Panc1 (cell line): ENCODE measurements around the gene LRRC39. TPM values are rescaled to one million over a fixed set of nuclear protein-coding genes. Genes with fewer than 3 reads are reported as not detected.

Experiments
- ATAC-seq: fragments of 200-7000 bp; cut with Tn5 transposase; 2 replicates; pipeline ENCODE4 v1.9.1; 2020; ENCODE audit warnings: mild to moderate bottlenecking, moderate library complexity
- BruUV-seq: library from RNA; stranded (reverse); fragments of 400-500 nt; replicated peaks from 2 replicates; lab custom pipeline; 2021; lab: Mats Ljungman, UMichigan
- CTCF ChIA-PET: fragments of 300-600 bp; sonication (Branson Sonifier 250); formaldehyde crosslinking; loops from one replicate; lab custom pipeline; 2022; ENCODE audit warnings: antibody characterized with exemption; lab: Charles Lee
- POLR2A ChIA-PET: fragments of 300-600 bp; sonication (Branson Sonifier 250); formaldehyde crosslinking; loops from one replicate; lab custom pipeline; 2022; ENCODE audit warnings: antibody characterized with exemption; lab: Charles Lee
- DNase-seq: peaks from one replicate; pipeline ENCODE4 v3.0.0-alpha.2; 2010; ENCODE audit warnings: low read depth, low spot score
- H3K27ac ChIP-seq: 2 replicates; pipeline ENCODE4 v1.5.1; 2011; ENCODE audit warnings: mild to moderate bottlenecking, low read length, inconsistent platforms
- H3K27me3 ChIP-seq: fragments of 200-500 bp; sonication (Bioruptor generic); 2 replicates; pipeline ENCODE4 v1.6.0; 2014; ENCODE audit warnings: low read length, inconsistent platforms; ENCODE audit not compliant: control insufficient read depth, insufficient read depth
- H3K36me3 ChIP-seq: fragments of 200-500 bp; sonication (Bioruptor generic); 2 replicates; pipeline ENCODE4 v1.5.1; 2014; ENCODE audit warnings: inconsistent platforms, mild to moderate bottlenecking, low read length, moderate library complexity; ENCODE audit not compliant: control insufficient read depth, insufficient read depth
- H3K4me1 ChIP-seq: 2 replicates; pipeline ENCODE4 v1.5.1; 2011; ENCODE audit warnings: inconsistent platforms, mild to moderate bottlenecking, low read length, moderate library complexity; ENCODE audit not compliant: control insufficient read depth, insufficient read depth
- H3K4me3 ChIP-seq, 2 experiments: 2 replicates each; pipeline ENCODE4 v1.5.1; 2011 to 2012; ENCODE audit warnings: low read depth in 2 of 2, low read length in 2 of 2, mild to moderate bottlenecking in 2 of 2, inconsistent platforms in 1 of 2, moderate library complexity in 1 of 2
- H3K9me3 ChIP-seq: fragments of 200-500 bp; sonication (Bioruptor generic); 2 replicates; pipeline ENCODE4 v1.5.1; 2014; ENCODE audit warnings: low read depth, mild to moderate bottlenecking, inconsistent platforms, low read length, moderate library complexity; ENCODE audit not compliant: control insufficient read depth, insufficient read depth
- POLR2AphosphoS5 ChIP-seq: IDR thresholded peaks from 2 replicates; pipeline ENCODE4 v1.6.1; 2012; ENCODE audit warnings: mild to moderate bottlenecking, low read depth, low read length, moderate library complexity
- SIN3A ChIP-seq: IDR thresholded peaks from 2 replicates; pipeline ENCODE4 v1.6.1; 2012; ENCODE audit warnings: low read depth, mild to moderate bottlenecking, low read length, moderate library complexity, borderline replicate concordance; ENCODE audit not compliant: insufficient read depth
- TCF7L2 ChIP-seq: IDR thresholded peaks from 2 replicates; pipeline ENCODE4 v1.6.1; 2011; ENCODE audit warnings: mild to moderate bottlenecking, low read depth, low read length, inconsistent platforms
- in situ Hi-C: cut with HindIII; loops from 2 replicates; pipeline ENCODE4 v1.10.0; 2016; ENCODE audit warnings: low sequenced_read_pairs, low pct_unique_long_range_greater_than_20kb
- intact Hi-C: fragments of 100-400 bp; cut with micrococcal nuclease; formaldehyde crosslinking; loops from one replicate; pipeline ENCODE4 v1.10.0; 2022; ENCODE audit not compliant: unreplicated experiment
- total RNA-seq: library from RNA; stranded (reverse); gene quantifications from one replicate; pipeline ENCODE4 v1.2.1, GENCODE V29; 2021; ENCODE audit not compliant: unreplicated experiment
- TF ChIP-seq, protein P1 (sequence below): fragments of 450-650 bp; IDR thresholded peaks from 2 replicates; pipeline ENCODE4 v1.5.1; 2017; ENCODE audit warnings: mild to moderate bottlenecking
- TF ChIP-seq, protein P2 (sequence below), 2 experiments: IDR thresholded peaks; 2 replicates each; pipeline ENCODE4 v1.6.1; 2011 to 2012; ENCODE audit warnings: low read depth in 2 of 2, control low read depth in 1 of 2, low read length in 1 of 2, mild to moderate bottlenecking in 1 of 2, moderate library complexity in 1 of 2; ENCODE audit not compliant: insufficient read depth in 1 of 2

The LRRC39 gene
- total RNA-seq, 1 experiment from 2014 or later = 0.26 TPM

DNA sequence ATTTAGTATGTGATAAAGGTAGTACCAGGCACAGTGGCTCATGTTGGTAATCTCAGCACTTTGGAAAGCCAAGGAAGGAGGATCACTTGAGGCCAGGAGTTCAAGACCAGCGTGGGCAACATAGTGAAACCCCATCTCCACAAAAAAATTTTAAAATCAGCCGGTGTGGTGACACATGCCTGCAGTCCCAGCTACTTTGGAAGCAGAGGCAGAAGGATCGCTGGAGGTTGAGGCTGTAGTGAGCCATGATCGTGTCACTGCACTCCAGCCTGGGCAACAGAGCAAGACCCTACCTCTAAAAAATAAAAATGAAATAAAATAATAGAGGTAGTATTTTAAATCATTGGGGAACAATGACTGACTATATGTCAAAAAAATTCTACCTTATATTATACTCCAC, 62.5 kb downstream of the LRRC39 start:
- TF ChIP-seq SIN3A (no peak), POLR2AphosphoS5 (no peak), TCF7L2 (no peak)
- TF ChIP-seq, protein P1, sequence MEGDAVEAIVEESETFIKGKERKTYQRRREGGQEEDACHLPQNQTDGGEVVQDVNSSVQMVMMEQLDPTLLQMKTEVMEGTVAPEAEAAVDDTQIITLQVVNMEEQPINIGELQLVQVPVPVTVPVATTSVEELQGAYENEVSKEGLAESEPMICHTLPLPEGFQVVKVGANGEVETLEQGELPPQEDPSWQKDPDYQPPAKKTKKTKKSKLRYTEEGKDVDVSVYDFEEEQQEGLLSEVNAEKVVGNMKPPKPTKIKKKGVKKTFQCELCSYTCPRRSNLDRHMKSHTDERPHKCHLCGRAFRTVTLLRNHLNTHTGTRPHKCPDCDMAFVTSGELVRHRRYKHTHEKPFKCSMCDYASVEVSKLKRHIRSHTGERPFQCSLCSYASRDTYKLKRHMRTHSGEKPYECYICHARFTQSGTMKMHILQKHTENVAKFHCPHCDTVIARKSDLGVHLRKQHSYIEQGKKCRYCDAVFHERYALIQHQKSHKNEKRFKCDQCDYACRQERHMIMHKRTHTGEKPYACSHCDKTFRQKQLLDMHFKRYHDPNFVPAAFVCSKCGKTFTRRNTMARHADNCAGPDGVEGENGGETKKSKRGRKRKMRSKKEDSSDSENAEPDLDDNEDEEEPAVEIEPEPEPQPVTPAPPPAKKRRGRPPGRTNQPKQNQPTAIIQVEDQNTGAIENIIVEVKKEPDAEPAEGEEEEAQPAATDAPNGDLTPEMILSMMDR = no peak
- TF ChIP-seq, protein P2, sequence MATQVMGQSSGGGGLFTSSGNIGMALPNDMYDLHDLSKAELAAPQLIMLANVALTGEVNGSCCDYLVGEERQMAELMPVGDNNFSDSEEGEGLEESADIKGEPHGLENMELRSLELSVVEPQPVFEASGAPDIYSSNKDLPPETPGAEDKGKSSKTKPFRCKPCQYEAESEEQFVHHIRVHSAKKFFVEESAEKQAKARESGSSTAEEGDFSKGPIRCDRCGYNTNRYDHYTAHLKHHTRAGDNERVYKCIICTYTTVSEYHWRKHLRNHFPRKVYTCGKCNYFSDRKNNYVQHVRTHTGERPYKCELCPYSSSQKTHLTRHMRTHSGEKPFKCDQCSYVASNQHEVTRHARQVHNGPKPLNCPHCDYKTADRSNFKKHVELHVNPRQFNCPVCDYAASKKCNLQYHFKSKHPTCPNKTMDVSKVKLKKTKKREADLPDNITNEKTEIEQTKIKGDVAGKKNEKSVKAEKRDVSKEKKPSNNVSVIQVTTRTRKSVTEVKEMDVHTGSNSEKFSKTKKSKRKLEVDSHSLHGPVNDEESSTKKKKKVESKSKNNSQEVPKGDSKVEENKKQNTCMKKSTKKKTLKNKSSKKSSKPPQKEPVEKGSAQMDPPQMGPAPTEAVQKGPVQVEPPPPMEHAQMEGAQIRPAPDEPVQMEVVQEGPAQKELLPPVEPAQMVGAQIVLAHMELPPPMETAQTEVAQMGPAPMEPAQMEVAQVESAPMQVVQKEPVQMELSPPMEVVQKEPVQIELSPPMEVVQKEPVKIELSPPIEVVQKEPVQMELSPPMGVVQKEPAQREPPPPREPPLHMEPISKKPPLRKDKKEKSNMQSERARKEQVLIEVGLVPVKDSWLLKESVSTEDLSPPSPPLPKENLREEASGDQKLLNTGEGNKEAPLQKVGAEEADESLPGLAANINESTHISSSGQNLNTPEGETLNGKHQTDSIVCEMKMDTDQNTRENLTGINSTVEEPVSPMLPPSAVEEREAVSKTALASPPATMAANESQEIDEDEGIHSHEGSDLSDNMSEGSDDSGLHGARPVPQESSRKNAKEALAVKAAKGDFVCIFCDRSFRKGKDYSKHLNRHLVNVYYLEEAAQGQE (IDR thresholded peaks at IDR 0.05; ENCODE audit: insufficient read depth in 1 of 2, low read depth in 2 of 2, low read length in 1 of 2) = no peak
- Histone ChIP-seq H3K4me1 (no peaks in the 10 kb centered on the region), H3K27me3 (no peaks in the 10 kb centered on the region), H3K27ac (no peak overlapping the region), H3K4me3 (no peak overlapping the region), H3K9me3 (no peaks in the 10 kb centered on the region), H3K36me3 (no peaks in the 10 kb centered on the region; the same call in 1 of the 2 replicates)
- no TSS peak for BruUV-seq
- ATAC-seq (no peak), DNase-seq (no peak)
- ChIA-PET POLR2A (no interaction called here), CTCF (no interaction called here)
- in situ Hi-C loops = no loop called here
- intact Hi-C loops = no loop called here

- BruUV-seq = no TSS peak
- Histone ChIP-seq H3K9me3 (no peaks in the 10 kb centered on the region), H3K36me3 (peaks cover 9% of the 10 kb centered on the region; the same call in 1 of the 2 replicates), H3K4me1 (no peaks in the 10 kb centered on the region), H3K27ac (no peak overlapping the region), H3K4me3 (no peak overlapping the region), H3K27me3 (no peaks in the 10 kb centered on the region)
- intact Hi-C loops (no loop called here), in situ Hi-C loops (no loop called here)
- CTCF ChIA-PET = no interaction called here
- ATAC-seq (no peak), DNase-seq (no peak)
- POLR2A ChIA-PET = no interaction called here
- TF ChIP-seq, protein P2 (IDR thresholded peaks at IDR 0.05; ENCODE audit: insufficient read depth in 1 of 2, low read depth in 2 of 2, low read length in 1 of 2) = no peak
- TF ChIP-seq TCF7L2 (no peak), POLR2AphosphoS5 (no peak), SIN3A (no peak)
- TF ChIP-seq, protein P1 = no peak
Measured at GRCh38 chr1:100109554-100110066, 68.4 kb downstream of the LRRC39 start.
